HCT116 (cell line): ENCODE data around the gene CYTH2. TPM values are rescaled to one million over a fixed set of nuclear protein-coding genes. Genes with fewer than 3 reads are reported as not detected.

Experiments used
- ATAC-seq: fragments of 200-7000 bp; cut with Tn5 transposase; 2 replicates; pipeline ENCODE4 v1.9.1; 2020; ENCODE audit warnings: mild to moderate bottlenecking, moderate library complexity
- BruUV-seq: library from RNA; stranded (reverse); fragments of 400-500 nt; replicated peaks from 2 replicates; lab custom pipeline; 2021; lab: Mats Ljungman, UMichigan
- CTCF ChIA-PET: fragments of 300-600 bp; sonication (Branson Sonifier 250); formaldehyde crosslinking; loops from one replicate; lab custom pipeline; 2021; ENCODE audit warnings: antibody characterized with exemption; lab: Charles Lee
- POLR2A ChIA-PET: fragments of 300-600, 350-600 bp; sonication (Branson Sonifier 250); formaldehyde crosslinking; loops from one replicate; lab custom pipeline; 2021; ENCODE audit warnings: antibody characterized with exemption; lab: Charles Lee
- RAD21 ChIA-PET, 2 experiments: fragments of 300-600 bp; sonication (Branson Sonifier 250); formaldehyde crosslinking; loops; one replicate each; lab custom pipeline; 2023; ENCODE audit warnings: low total read pairs in 2 of 2; ENCODE audit not compliant: uncharacterized antibody in 2 of 2, unreplicated experiment in 2 of 2, low non-redundant PET in 1 of 2; lab: Charles Lee
- DNase-seq: peaks from one replicate; pipeline ENCODE4 v3.0.0-alpha.2; 2010; ENCODE audit warnings: low read depth, low spot score
- H2AFZ ChIP-seq: fragments of 200-600 bp; shearing (Covaris generic), sonication (generic); 2 replicates; pipeline ENCODE4 v1.6.1; 2017; ENCODE audit warnings: low read depth, mixed run types, mixed read lengths, antibody characterized with exemption, low read length; ENCODE audit not compliant: poor library complexity, severe bottlenecking
- H3K27ac ChIP-seq: 2 replicates; pipeline ENCODE4 v1.5.1; 2012; ENCODE audit warnings: low read depth, low read length
- H3K27me3 ChIP-seq: fragments of 200-600 bp; sonication (generic); 2 replicates; pipeline ENCODE4 v1.6.1; 2016; ENCODE audit warnings: mixed run types, low read length, mixed read lengths; ENCODE audit not compliant: insufficient read depth
- H3K36me3 ChIP-seq, 2 experiments: fragments of 200-500 bp in 1 of 2; fragments of 200-600 bp in 1 of 2; sonication (Bioruptor generic) in 1 of 2; sonication (generic) in 1 of 2; 2 replicates each; pipeline versions ENCODE4 v1.5.1 to v1.6.1; 2014 to 2016; ENCODE audit warnings: low read length in 2 of 2, inconsistent platforms in 1 of 2, mixed read lengths in 1 of 2, mixed run types in 1 of 2; ENCODE audit not compliant: insufficient read depth in 2 of 2, control insufficient read depth in 1 of 2
- H3K4me1 ChIP-seq, 2 experiments: fragments of 200-600 bp in 1 of 2; sonication (generic) in 1 of 2; 2 replicates each; pipeline versions ENCODE4 v1.5.1 to v1.6.1; 2012 to 2017; ENCODE audit warnings: low read length in 2 of 2, inconsistent platforms in 1 of 2, mild to moderate bottlenecking in 1 of 2, mixed read lengths in 1 of 2, mixed run types in 1 of 2, moderate library complexity in 1 of 2; ENCODE audit not compliant: insufficient read depth in 2 of 2, control insufficient read depth in 1 of 2
- H3K4me2 ChIP-seq: fragments of 200-600 bp; sonication (generic); 2 replicates; pipeline ENCODE4 v1.6.1; 2017; ENCODE audit warnings: mixed run types, low read length, mixed read lengths
- H3K4me3 ChIP-seq, 2 experiments: fragments of 200-600 bp in 1 of 2; sonication (generic) in 1 of 2; replicated peaks in 1 of 2; 2 replicates each; pipeline ENCODE4 v1.5.1; 2011 to 2016; ENCODE audit warnings: low read length in 2 of 2, control low read depth in 1 of 2, low read depth in 1 of 2, mild to moderate bottlenecking in 1 of 2, mixed read lengths in 1 of 2, mixed run types in 1 of 2
- H3K79me2 ChIP-seq: fragments of 200-600 bp; sonication (generic); 2 replicates; pipeline ENCODE4 v1.6.1; 2017; ENCODE audit warnings: mild to moderate bottlenecking, mixed run types, low read length, moderate library complexity, mixed read lengths; ENCODE audit not compliant: insufficient read depth
- H3K9ac ChIP-seq: fragments of 200-600 bp; sonication (generic); 2 replicates; pipeline ENCODE4 v1.6.1; 2016; ENCODE audit warnings: low read length, mixed read lengths
- H3K9me2 ChIP-seq: fragments of 200-600 bp; sonication (generic), shearing (Covaris generic); 2 replicates; pipeline ENCODE4 v1.6.1; 2017; ENCODE audit warnings: mixed run types, mild to moderate bottlenecking, moderate library complexity; ENCODE audit not compliant: insufficient read depth
- H3K9me3 ChIP-seq, 2 experiments: fragments of 200-500 bp in 1 of 2; fragments of 200-600 bp in 1 of 2; sonication (Bioruptor generic) in 1 of 2; sonication (generic) in 1 of 2; 2 replicates each; pipeline ENCODE4 v1.6.1; 2014 to 2017; ENCODE audit warnings: low read length in 2 of 2, mixed read lengths in 2 of 2, inconsistent platforms in 1 of 2, low read depth in 1 of 2, mild to moderate bottlenecking in 1 of 2, mixed run types in 1 of 2, moderate library complexity in 1 of 2; ENCODE audit not compliant: control insufficient read depth in 1 of 2, insufficient read depth in 1 of 2
- H4K20me1 ChIP-seq: fragments of 200-600 bp; sonication (generic), shearing (Covaris generic); 2 replicates; pipeline ENCODE4 v1.6.1; 2017; ENCODE audit warnings: mixed run types, mild to moderate bottlenecking, moderate library complexity; ENCODE audit not compliant: insufficient read depth
- ATF3 ChIP-seq: IDR thresholded peaks from 2 replicates; pipeline ENCODE4 v1.6.1; 2012
- CBX3 ChIP-seq: IDR thresholded peaks from 2 replicates; pipeline ENCODE4 v1.6.1; 2012; ENCODE audit warnings: low read depth
- CEBPB ChIP-seq: IDR thresholded peaks from 2 replicates; pipeline ENCODE4 v1.6.1; 2012; ENCODE audit warnings: low read depth
- EGR1 ChIP-seq: IDR thresholded peaks from 2 replicates; pipeline ENCODE4 v1.6.1; 2012; ENCODE audit warnings: low read depth
- ELF1 ChIP-seq: IDR thresholded peaks from 2 replicates; pipeline ENCODE4 v1.6.1; 2012; ENCODE audit warnings: low read depth, borderline replicate concordance
- EZH2phosphoT487 ChIP-seq: fragments of 200-600 bp; IDR thresholded peaks from 2 replicates; pipeline ENCODE4 v1.6.1; 2018; ENCODE audit warnings: antibody characterized with exemption, borderline replicate concordance
- FOSL1 ChIP-seq: IDR thresholded peaks from 2 replicates; pipeline ENCODE4 v1.6.1; 2012; ENCODE audit warnings: low read depth
- JUND ChIP-seq: IDR thresholded peaks from 2 replicates; pipeline ENCODE4 v1.6.1; 2012
- MAX ChIP-seq: IDR thresholded peaks from 2 replicates; pipeline ENCODE4 v1.6.1; 2012
- POLR2A ChIP-seq: IDR thresholded peaks from 2 replicates; pipeline ENCODE4 v1.7.0; 2011; ENCODE audit warnings: borderline replicate concordance; ENCODE audit not compliant: insufficient read depth, insufficient read length; ENCODE audit errors: extremely low read depth
- POLR2AphosphoS5 ChIP-seq: IDR thresholded peaks from 2 replicates; pipeline ENCODE4 v1.6.1; 2011; ENCODE audit warnings: mild to moderate bottlenecking, low read depth, low read length, moderate library complexity
- REST ChIP-seq: IDR thresholded peaks from 2 replicates; pipeline ENCODE4 v1.6.1; 2012; ENCODE audit warnings: low read depth
- SIN3A ChIP-seq: IDR thresholded peaks from 2 replicates; pipeline ENCODE4 v1.6.1; 2012; ENCODE audit warnings: low read depth
- SP1 ChIP-seq: IDR thresholded peaks from 2 replicates; pipeline ENCODE4 v1.6.1; 2012; ENCODE audit warnings: low read depth
- TCF7L2 ChIP-seq: IDR thresholded peaks from 2 replicates; pipeline ENCODE4 v1.7.0; 2011; ENCODE audit warnings: borderline replicate concordance, inconsistent platforms; ENCODE audit not compliant: insufficient read depth, insufficient read length; ENCODE audit errors: extremely low read depth
- ZBTB33 ChIP-seq: IDR thresholded peaks from 2 replicates; pipeline ENCODE4 v1.6.1; 2011; ENCODE audit warnings: mild to moderate bottlenecking, low read length, moderate library complexity; ENCODE audit not compliant: insufficient replicate concordance; ENCODE audit errors: extremely low read depth
- ZNF274 ChIP-seq: fragments of 200-500 bp; sonication (Bioruptor generic); IDR thresholded peaks from 2 replicates; pipeline ENCODE4 v1.6.1; 2014; ENCODE audit warnings: mild to moderate bottlenecking, low read depth, low read length, inconsistent platforms
- intact Hi-C: fragments of 100-400 bp; cut with micrococcal nuclease; formaldehyde crosslinking; loops from 2 replicates; pipeline ENCODE4 v1.10.0; 2022
- total RNA-seq: library from RNA; stranded (reverse); gene quantifications from one replicate; pipeline ENCODE4 v1.2.1, GENCODE V29; 2021; ENCODE audit not compliant: unreplicated experiment

Gene CYTH2
- total RNA-seq, 1 experiment from 2014 or later: 75.3 TPM

- TF ChIP-seq REST (no peak), CEBPB (no peak), ZNF274 (no peak), FOSL1 (no peak)
These were observed 11.2 kb upstream of the CYTH2 start (continued) for GRCh38 chr19:48458016-48458415.

- intact Hi-C loops: no loop called here
- no peak for TF ChIP-seq CBX3
- no peak for TF ChIP-seq CEBPB
- no peak for TF ChIP-seq TCF7L2
- TF ChIP-seq ATF3: no peak
- no peak for TF ChIP-seq EGR1
- TF ChIP-seq JUND: no peak
- no peak for TF ChIP-seq ELF1
- TF ChIP-seq FOSL1: no peak
- TF ChIP-seq POLR2A: no peak
- TF ChIP-seq SP1: no peak
- TF ChIP-seq EZH2phosphoT487: no peak
- TF ChIP-seq SIN3A: no peak
- no peak for TF ChIP-seq ZBTB33
- no peak for TF ChIP-seq MAX
- no peak for TF ChIP-seq POLR2AphosphoS5
- TF ChIP-seq REST: no peak
- DNase-seq (no peak), ATAC-seq (no peak; the same call in 1 of the 2 replicates)
- ChIA-PET POLR2A (no interaction called here), RAD21 (no interaction called here), CTCF (no interaction called here)
- Histone ChIP-seq H2AFZ (no peak overlapping the region), H3K27me3 (no peaks in the 10 kb centered on the region), H3K4me2 (no peak overlapping the region), H3K79me2 (no peaks in the 10 kb centered on the region), H3K4me1 (peaks cover 0 to 3% of the 10 kb centered on the region in 2 experiments; a peak in 2 of 4 replicates), H3K4me3 (no peak overlapping the region), H3K9me2 (no peaks in the 10 kb centered on the region), H3K9ac (no peak overlapping the region), H3K36me3 (peaks cover 6 to 17% of the 10 kb centered on the region in 2 experiments; a peak in 1 of 4 replicates), H3K27ac (no peak overlapping the region), H3K9me3 (no peaks in the 10 kb centered on the region), H4K20me1 (no peaks in the 10 kb centered on the region)
- BruUV-seq: no TSS peak
These were observed 7.6 kb upstream of the CYTH2 start for GRCh38 chr19:48461651-48461981.
